GM12878 (cell line): ENCODE results near the gene MS4A14. TPM values are rescaled to one million over a fixed set of nuclear protein-coding genes. Genes with fewer than 3 reads are reported as not detected.

ENCODE experiments used
- ATF3 ChIP-seq: IDR thresholded peaks from 2 replicates; pipeline ENCODE4 v1.6.1; 2011; ENCODE audit warnings: low read depth, mild to moderate bottlenecking, low read length, moderate library complexity, borderline replicate concordance; ENCODE audit errors: extremely low read depth
- BCLAF1 ChIP-seq: fragments of 450-650 bp; IDR thresholded peaks from 2 replicates; pipeline ENCODE4 v1.6.1; 2017; ENCODE audit warnings: antibody characterized with exemption, mild to moderate bottlenecking, moderate library complexity
- BMI1 ChIP-seq: fragments of 450-650 bp; IDR thresholded peaks from 2 replicates; pipeline ENCODE4 v1.6.1; 2016; ENCODE audit warnings: mild to moderate bottlenecking, moderate library complexity, borderline replicate concordance
- CHD4 ChIP-seq: fragments of 200-600 bp; sonication (generic); IDR thresholded peaks from 2 replicates; pipeline ENCODE4 v1.6.1; 2016; ENCODE audit warnings: mild to moderate bottlenecking
- CREM ChIP-seq: IDR thresholded peaks from 2 replicates; pipeline ENCODE4 v1.6.1; 2014; ENCODE audit warnings: antibody characterized with exemption, low read depth
- FOXK2 ChIP-seq: fragments of 450-650 bp; IDR thresholded peaks from 2 replicates; pipeline ENCODE4 v1.6.1; 2017; ENCODE audit warnings: mild to moderate bottlenecking, moderate library complexity
- MXI1 ChIP-seq: fragments of 150-350 bp; IDR thresholded peaks from 2 replicates; pipeline ENCODE4 v1.6.1; 2011; ENCODE audit warnings: low read depth, mild to moderate bottlenecking, inconsistent platforms, low read length, improper control_type of control experiment
- RAD51 ChIP-seq: fragments of 450-650 bp; IDR thresholded peaks from 2 replicates; pipeline ENCODE4 v1.6.1; 2016; ENCODE audit warnings: moderate library complexity, mild to moderate bottlenecking, inconsistent platforms
- RCOR1 ChIP-seq: conservative IDR thresholded peaks from 2 replicates; pipeline ENCODE4 v1.6.1; 2012; ENCODE audit warnings: low read depth, low read length, improper control_type of control experiment
- RELA ChIP-seq: fragments of 450-650 bp; IDR thresholded peaks from 2 replicates; pipeline ENCODE4 v1.8.0; 2014; ENCODE audit warnings: borderline replicate concordance; ENCODE audit not compliant: partially characterized antibody
- RELB ChIP-seq: fragments of 450-650 bp; IDR thresholded peaks from 2 replicates; pipeline ENCODE4 v1.6.1; 2017; ENCODE audit warnings: low read depth, mild to moderate bottlenecking, moderate library complexity
- REST ChIP-seq: IDR thresholded peaks from 2 replicates; pipeline ENCODE4 v1.6.1; 2012; ENCODE audit warnings: mild to moderate bottlenecking, low read depth, low read length
- RUNX3 ChIP-seq: IDR thresholded peaks from 2 replicates; pipeline ENCODE4 v1.6.1; 2012; ENCODE audit warnings: low read length, inconsistent platforms
- SIX5 ChIP-seq: IDR thresholded peaks from 2 replicates; pipeline ENCODE4 v1.6.1; 2011; ENCODE audit warnings: mild to moderate bottlenecking, low read depth, low read length, moderate library complexity; ENCODE audit not compliant: severe bottlenecking
- SP1 ChIP-seq: IDR thresholded peaks from one replicate; pipeline ENCODE4 v1.6.1; 2011; ENCODE audit warnings: low read depth, low read length
- TARDBP ChIP-seq: IDR thresholded peaks from 2 replicates; pipeline ENCODE4 v1.6.1; 2016; ENCODE audit warnings: borderline replicate concordance
- USF2 ChIP-seq: IDR thresholded peaks from 2 replicates; pipeline ENCODE4 v1.6.1; 2011; ENCODE audit warnings: low read depth, low read length, improper control_type of control experiment, borderline replicate concordance
- ZBED1 ChIP-seq: IDR thresholded peaks from 2 replicates; pipeline ENCODE4 v1.6.1; 2016; ENCODE audit warnings: borderline replicate concordance
- polyA plus RNA-seq, 11 experiments: library from polyadenylated mRNA; depleted of rRNA in 4 of 11; unstranded in 6 of 11; stranded (reverse) in 5 of 11; fragments of >200 nt; fragmentation: Nextera tagmentation in 4 of 11; fragmentation: Illumina TruSeq in 1 of 11; extraction: Ambion mirVana in 4 of 11; extraction: Trizol in 1 of 11; gene quantifications; 1 replicate in 1 of 11; 2 replicates in 10 of 11; pipeline versions ENCODE4 v1.2.1 to v1.2.3, GENCODE V29; 2011 to 2016; ENCODE audit warnings: inconsistent platforms in 2 of 11, missing spikeins in 2 of 11, low read depth in 1 of 11
- total RNA-seq, 4 experiments: library from RNA; depleted of rRNA in 3 of 4; stranded (reverse); fragments of >200 nt in 3 of 4; fragmentation: Illumina TruSeq in 1 of 4; extraction: Trizol in 1 of 4; gene quantifications; 2 replicates each; pipeline versions ENCODE4 v1.2.1 to v1.2.3, GENCODE V29; 2013 to 2021
- TF ChIP-seq, protein P1 (sequence below): fragments of 450-650 bp; IDR thresholded peaks from 2 replicates; pipeline ENCODE4 v1.6.1; 2018; ENCODE audit warnings: mild to moderate bottlenecking, low read depth, moderate library complexity; ENCODE audit not compliant: partially characterized antibody

The MS4A14 gene
- total and polyA plus RNA-seq, 10 of the 15 experiments (the other 5 are each of a cell fraction or from before 2014, with no cell fraction given), result 0.13 to 1.0 (median 0.63) TPM; not detected in 1

DNA sequence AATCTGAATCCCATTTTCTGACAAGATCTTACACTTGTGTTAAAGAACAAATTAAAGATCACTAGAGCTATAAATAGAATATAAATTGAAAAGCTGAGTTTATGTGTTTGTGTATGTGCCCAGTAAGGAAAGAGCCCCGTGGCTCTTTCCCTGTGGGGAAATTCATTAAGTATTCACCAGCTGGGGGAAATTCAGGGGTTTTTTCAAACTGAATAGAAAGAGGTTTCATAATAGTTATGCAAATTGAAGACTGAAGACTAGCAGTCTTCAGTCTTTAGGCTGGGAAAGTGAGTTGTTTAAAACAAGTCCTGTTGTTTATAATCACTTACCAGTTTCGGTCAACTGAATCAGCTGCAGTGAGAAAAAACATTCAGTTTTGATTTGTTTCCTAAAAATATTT is 29.2 kb upstream of the MS4A14 start (continued):
- peak; percentile 17; the same call in 1 of the 2 replicates for TF ChIP-seq CREM
- no peak for TF ChIP-seq USF2
- TF ChIP-seq BCLAF1, result no peak
- no peak for TF ChIP-seq SIX5
- TF ChIP-seq ZBED1, result 0 out of 2 replicates have a peak, but pooled peaks have one; percentile 34
- TF ChIP-seq FOXK2, result no peak
- peak; percentile 98 for TF ChIP-seq RELB
- peak; percentile 50; the same call in 1 of the 2 replicates for TF ChIP-seq MXI1
- TF ChIP-seq TARDBP, result no peak
- TF ChIP-seq RELA, result peak; percentile 98
- peak; percentile 85 for TF ChIP-seq RUNX3
- TF ChIP-seq SP1, result no peak
- TF ChIP-seq RCOR1, result 0 out of 2 replicates have a peak, but pooled peaks have one; percentile 47
- no peak for TF ChIP-seq REST
- peak; percentile 25; the same call in 1 of the 2 replicates for TF ChIP-seq RAD51
- TF ChIP-seq, protein P1, sequence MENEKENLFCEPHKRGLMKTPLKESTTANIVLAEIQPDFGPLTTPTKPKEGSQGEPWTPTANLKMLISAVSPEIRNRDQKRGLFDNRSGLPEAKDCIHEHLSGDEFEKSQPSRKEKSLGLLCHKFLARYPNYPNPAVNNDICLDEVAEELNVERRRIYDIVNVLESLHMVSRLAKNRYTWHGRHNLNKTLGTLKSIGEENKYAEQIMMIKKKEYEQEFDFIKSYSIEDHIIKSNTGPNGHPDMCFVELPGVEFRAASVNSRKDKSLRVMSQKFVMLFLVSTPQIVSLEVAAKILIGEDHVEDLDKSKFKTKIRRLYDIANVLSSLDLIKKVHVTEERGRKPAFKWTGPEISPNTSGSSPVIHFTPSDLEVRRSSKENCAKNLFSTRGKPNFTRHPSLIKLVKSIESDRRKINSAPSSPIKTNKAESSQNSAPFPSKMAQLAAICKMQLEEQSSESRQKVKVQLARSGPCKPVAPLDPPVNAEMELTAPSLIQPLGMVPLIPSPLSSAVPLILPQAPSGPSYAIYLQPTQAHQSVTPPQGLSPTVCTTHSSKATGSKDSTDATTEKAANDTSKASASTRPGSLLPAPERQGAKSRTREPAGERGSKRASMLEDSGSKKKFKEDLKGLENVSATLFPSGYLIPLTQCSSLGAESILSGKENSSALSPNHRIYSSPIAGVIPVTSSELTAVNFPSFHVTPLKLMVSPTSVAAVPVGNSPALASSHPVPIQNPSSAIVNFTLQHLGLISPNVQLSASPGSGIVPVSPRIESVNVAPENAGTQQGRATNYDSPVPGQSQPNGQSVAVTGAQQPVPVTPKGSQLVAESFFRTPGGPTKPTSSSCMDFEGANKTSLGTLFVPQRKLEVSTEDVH, result no peak
- TF ChIP-seq CHD4, result no peak
- no peak for TF ChIP-seq ATF3
- no peak for TF ChIP-seq BMI1
